ENCODE data around the gene PEF1.

GRCh38 chr1:31600641-31601040 lies 44.0 kb downstream of the PEF1 start:
- TF ChIP-seq CTCF (conservative IDR thresholded peaks at IDR 0.05; ENCODE audit: low read depth, low read length) (no peak), EZH2 (IDR thresholded peaks at IDR 0.05; ENCODE audit: low read length, unreplicated experiment) (no peak), EZH2phosphoT487 (IDR thresholded peaks at IDR 0.05; ENCODE audit: borderline replicate concordance, low read length) (no peak)
